GM23248 (cell line): ENCODE data around the gene GATAD2B.

ENCODE experiments used
- EZH2 ChIP-seq: fragments of 200-600 bp; sonication (generic); IDR thresholded peaks from 2 replicates; pipeline ENCODE4 v1.6.1; 2018; ENCODE audit warnings: antibody characterized with exemption, mild to moderate bottlenecking; ENCODE audit not compliant: insufficient read depth, poor library complexity, severe bottlenecking
- EZH2phosphoT487 ChIP-seq: fragments of 200-600 bp; sonication (generic); IDR thresholded peaks from 2 replicates; pipeline ENCODE4 v1.6.1; 2018; ENCODE audit warnings: antibody characterized with exemption, moderate library complexity, mild to moderate bottlenecking, low read depth; ENCODE audit not compliant: insufficient read depth

DNA sequence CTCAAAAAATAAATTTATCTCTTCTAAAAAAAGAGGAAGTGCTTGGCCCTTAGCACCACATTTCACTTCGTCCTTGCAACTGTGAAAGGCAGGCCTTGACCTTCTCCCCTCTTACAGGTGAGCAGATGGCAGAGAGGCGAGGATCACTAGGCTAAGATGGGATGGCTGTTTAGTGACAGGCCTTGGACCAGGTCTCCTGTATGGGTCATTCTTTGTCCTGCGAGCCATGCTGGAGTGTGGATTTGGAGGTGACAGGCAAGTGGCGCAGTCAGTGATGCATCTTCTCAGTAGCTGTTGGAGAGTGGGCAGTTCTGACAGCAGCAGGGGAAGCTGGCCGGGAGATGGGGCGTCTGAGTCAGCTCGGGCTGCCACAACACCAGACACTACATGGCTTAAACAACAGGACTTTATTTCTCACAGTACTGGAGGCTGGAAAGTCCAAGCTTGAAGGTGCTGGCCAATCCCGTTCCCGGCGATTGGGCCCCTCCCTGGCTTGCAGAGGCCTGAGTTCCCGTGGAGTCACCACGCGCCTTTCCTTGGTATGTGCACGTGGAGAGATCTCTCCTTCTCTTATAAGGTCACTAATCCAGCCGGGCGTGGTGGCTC lies 131.0 kb downstream of the GATAD2B start:
- TF ChIP-seq EZH2 (no peak), EZH2phosphoT487 (no peak)
